Astrocyte of the spinal cord (primary cell): ENCODE measurements around the gene PARP6.

Experiments used
- DNase-seq: peaks from one replicate; pipeline ENCODE4 v3.0.0; 2011; ENCODE audit warnings: low read depth, low spot score
- H3K4me3 ChIP-seq: 2 replicates; pipeline ENCODE4 v1.5.1; 2011; ENCODE audit warnings: low read depth, mild to moderate bottlenecking, low read length, moderate library complexity
- in situ Hi-C: cut with HindIII; loops from 2 replicates; pipeline ENCODE4 v1.10.0; 2017; ENCODE audit warnings: low sequenced_read_pairs
- TF ChIP-seq, protein P1 (sequence below): IDR thresholded peaks from 2 replicates; pipeline ENCODE4 v1.5.1; 2012; ENCODE audit warnings: low read depth, mild to moderate bottlenecking, low read length, inconsistent platforms

Gene PARP6, protein sequence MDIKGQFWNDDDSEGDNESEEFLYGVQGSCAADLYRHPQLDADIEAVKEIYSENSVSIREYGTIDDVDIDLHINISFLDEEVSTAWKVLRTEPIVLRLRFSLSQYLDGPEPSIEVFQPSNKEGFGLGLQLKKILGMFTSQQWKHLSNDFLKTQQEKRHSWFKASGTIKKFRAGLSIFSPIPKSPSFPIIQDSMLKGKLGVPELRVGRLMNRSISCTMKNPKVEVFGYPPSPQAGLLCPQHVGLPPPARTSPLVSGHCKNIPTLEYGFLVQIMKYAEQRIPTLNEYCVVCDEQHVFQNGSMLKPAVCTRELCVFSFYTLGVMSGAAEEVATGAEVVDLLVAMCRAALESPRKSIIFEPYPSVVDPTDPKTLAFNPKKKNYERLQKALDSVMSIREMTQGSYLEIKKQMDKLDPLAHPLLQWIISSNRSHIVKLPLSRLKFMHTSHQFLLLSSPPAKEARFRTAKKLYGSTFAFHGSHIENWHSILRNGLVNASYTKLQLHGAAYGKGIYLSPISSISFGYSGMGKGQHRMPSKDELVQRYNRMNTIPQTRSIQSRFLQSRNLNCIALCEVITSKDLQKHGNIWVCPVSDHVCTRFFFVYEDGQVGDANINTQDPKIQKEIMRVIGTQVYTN

DNA sequence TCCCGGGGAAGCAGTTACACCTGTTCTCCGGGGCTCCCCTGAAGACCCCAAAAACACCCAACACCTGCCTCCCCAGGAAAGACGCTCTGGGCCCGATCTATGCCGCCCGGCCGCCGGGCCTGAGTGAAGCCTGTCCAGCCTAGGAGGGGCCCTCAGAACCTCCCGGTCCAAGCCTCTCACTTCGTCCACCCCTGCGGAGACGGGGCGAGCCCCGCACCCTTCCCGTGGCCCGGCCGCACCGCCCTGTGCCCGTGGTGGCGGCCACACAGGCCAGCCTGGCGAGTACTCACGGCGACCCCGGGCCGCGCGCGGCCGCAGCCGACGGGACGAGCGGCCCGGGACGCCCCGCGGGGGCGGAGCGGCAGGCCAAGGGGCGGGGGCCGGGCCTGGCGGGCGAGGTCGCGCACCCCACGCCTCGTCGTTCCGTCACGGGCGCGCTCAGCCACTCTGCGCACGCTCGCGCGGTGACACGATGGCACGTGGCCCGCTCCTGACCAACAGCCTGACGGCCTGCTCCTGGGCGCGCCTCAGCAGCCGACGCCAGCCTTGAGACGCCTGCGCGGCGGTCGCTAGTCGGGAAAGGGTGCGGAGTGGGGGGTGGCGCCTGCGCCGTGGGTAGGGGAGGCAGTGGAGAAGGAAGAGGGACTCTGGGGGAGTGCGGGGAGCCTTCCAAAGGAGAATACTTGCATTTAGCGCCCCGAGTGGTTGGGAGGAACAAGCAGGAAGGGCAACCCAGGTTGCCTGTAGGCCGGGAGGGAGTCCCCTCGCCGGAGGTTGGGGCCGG is at the start of gene PARP6:
PARP6 (minus strand) TSS at position 342 of the 784 bp plus-strand sequence. CDS start 5,077 bp downstream, outside the sequence.
- TF ChIP-seq, protein P1, sequence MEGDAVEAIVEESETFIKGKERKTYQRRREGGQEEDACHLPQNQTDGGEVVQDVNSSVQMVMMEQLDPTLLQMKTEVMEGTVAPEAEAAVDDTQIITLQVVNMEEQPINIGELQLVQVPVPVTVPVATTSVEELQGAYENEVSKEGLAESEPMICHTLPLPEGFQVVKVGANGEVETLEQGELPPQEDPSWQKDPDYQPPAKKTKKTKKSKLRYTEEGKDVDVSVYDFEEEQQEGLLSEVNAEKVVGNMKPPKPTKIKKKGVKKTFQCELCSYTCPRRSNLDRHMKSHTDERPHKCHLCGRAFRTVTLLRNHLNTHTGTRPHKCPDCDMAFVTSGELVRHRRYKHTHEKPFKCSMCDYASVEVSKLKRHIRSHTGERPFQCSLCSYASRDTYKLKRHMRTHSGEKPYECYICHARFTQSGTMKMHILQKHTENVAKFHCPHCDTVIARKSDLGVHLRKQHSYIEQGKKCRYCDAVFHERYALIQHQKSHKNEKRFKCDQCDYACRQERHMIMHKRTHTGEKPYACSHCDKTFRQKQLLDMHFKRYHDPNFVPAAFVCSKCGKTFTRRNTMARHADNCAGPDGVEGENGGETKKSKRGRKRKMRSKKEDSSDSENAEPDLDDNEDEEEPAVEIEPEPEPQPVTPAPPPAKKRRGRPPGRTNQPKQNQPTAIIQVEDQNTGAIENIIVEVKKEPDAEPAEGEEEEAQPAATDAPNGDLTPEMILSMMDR: peak; percentile 72
- peak; percentile 99 for DNase-seq
- in situ Hi-C loops: no loop called here
- H3K4me3 ChIP-seq: peak within 1 kb of the TSS; percentile 82

DNA sequence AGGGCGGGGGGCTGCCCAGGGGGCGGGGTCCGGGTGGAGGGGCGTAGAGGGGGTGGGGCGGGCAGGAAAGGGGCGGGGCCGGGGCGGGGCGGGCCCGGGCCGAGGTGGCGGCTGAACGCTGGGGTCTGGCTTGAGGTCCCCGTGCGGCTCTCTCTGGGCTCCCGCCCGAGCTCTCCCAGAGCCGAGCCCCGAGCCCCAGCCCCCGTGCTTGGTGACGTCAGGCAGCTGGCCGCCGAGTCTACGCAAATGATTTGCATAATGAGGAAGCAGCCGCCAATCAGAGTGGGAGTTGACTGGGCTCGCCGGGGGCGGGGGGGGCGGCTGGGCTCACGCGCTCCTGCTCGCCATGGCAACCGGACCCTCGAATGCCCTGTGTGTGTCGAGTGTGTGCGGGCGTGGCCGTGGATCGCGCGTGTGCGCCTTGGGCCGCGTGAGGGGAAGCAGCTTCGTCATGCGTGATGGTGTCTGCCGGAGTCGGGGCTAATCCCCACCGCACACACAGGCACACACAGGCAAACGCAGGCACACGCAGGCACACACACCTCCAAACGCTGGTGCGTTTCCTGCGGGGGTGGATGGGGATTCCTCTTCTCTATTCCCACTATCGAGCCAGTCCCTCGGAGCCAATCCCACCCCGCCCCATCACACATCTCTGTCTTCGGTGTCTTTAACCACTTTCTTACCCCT is 47.8 kb upstream of the PARP6 start, which contains the start of gene CELF6:
CELF6 (minus strand) TSS at position 173 of the 687 bp plus-strand sequence. CDS start 283 bp downstream, outside the sequence.
- TF ChIP-seq, protein P1: no peak
- in situ Hi-C loops: no loop called here
- peak; percentile 79 for DNase-seq
- peak within 1 kb of the TSS; percentile 47 for H3K4me3 ChIP-seq

DNA sequence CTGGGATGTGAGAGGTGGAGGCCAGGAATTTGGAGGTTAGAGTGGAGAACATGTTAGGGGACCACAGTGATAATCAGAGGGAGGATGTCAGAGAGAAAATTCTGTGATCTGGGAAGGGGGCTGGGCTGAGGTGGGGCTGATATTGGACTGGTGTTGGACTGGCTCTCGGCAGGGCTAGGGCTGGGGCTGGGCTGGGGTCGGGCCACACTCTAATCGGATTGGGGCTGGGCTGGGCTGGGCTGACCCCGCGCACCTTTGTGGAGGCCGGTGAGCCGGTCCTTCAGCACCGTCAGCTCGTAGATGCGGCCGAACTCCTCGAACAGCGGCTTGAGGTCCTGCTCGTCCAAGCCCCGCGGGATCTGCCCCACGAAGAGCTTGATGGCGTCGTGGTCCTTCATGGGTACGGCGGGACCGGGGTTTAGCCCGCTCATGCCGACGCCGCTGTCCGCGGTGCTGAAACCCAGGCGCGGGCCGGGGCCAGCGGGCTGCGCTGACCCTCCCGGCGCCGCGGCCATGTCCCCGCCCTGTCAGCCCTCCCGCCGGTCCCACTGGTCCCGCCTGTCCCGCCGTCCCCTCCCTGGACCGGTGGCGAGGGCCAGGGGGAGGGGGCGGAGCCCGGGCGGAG is 47.1 kb upstream of the PARP6 start:
- peak overlapping the region; percentile 47 for H3K4me3 ChIP-seq
- in situ Hi-C loops: no loop called here
- DNase-seq: peak; percentile 52
- TF ChIP-seq, protein P1: no peak

DNA sequence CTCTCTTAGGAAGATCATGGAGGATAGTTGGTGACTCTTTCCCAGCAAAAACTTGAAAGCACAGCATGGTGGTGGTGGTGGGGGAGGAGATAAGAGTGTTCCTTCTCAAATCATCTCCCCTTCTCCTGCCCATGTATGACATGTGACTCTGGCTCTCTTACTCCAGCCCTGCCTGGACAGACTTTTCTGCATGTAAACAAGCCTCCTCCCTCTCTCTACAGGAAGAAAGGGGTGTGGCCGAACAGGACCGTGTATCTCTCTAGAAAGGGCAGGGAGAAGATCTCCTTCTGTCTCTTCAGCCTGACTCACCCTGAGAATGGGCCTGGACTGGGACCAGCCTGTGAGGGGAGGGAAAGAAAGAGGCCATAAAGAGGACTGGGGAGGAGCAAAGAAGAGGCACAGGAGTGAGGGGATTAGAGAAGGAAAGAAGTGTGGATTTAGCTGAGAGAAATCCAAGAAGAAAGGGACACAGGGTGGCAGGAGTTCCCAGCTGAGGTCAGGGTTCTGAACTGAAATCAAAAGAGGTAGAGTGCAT is 46.1 kb upstream of the PARP6 start:
- TF ChIP-seq, protein P1: no peak
- no peak for DNase-seq
- H3K4me3 ChIP-seq: no peak overlapping the region
- in situ Hi-C loops: no loop called here

DNA sequence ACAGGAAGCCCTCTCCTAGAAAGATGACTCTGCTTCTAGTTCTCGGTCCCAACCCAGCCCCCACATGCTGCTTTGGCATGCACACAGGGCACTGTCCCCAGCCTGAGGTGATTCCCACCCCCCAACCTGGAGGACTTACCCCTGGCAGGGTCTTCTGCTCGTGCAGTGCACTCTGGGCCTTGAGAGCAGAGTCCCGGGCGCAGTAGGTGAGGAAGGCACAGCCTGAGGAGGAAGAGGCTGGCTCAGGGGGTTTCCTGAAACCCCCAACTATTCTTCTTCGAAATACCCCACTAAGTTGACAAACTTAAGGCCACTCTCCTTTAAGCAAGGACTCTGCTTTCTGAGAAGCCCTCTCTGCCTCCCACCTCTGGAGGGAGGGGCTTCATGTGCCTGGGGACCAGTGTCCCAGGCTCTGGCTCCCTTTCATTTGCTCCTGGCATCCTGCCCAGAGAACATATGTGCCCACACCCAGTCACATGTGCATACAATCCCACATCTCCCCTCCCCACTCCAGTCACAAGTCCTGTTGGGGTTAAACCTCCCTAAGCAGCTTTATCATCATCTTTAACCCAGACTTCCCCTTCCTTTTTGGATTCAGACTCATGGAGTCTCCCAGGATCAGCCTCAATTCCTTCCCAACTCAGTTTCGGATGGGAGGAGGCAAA is 43.5 kb upstream of the PARP6 start:
- in situ Hi-C loops: no loop called here
- TF ChIP-seq, protein P1: no peak
- H3K4me3 ChIP-seq: no peak overlapping the region
- DNase-seq: no peak
